Measurements from ENCODE around the gene ABCA4.

- TF ChIP-seq CTCF (IDR thresholded peaks at IDR 0.05) = no peak
- TF ChIP-seq POLR2A (IDR thresholded peaks at IDR 0.05) = no peak
Measured at GRCh38 chr1:94093396-94093795, 27.6 kb downstream of the ABCA4 start.
